GM18951 (cell line): Measurements from ENCODE around the gene TNFSF10.
"Not testable (repeated sequence)": the region's sequence is repeated elsewhere in the genome, so short reads cannot be mapped to it uniquely, and the experiment has no call there.

Experiments
- POLR2A ChIP-seq: IDR thresholded peaks from 4 replicates; pipeline ENCODE4 v1.6.1; 2011; ENCODE audit warnings: mild to moderate bottlenecking; ENCODE audit not compliant: insufficient read length, insufficient read depth; ENCODE audit errors: extremely low read depth
- in situ Hi-C: fragments of 300-500 bp; cut with MboI; formaldehyde crosslinking; loops from one replicate; pipeline ENCODE4 v1.12.0; 2022; ENCODE audit warnings: low sequenced_read_pairs, mixed read lengths, inconsistent platforms; ENCODE audit not compliant: unreplicated experiment

Gene TNFSF10

DNA sequence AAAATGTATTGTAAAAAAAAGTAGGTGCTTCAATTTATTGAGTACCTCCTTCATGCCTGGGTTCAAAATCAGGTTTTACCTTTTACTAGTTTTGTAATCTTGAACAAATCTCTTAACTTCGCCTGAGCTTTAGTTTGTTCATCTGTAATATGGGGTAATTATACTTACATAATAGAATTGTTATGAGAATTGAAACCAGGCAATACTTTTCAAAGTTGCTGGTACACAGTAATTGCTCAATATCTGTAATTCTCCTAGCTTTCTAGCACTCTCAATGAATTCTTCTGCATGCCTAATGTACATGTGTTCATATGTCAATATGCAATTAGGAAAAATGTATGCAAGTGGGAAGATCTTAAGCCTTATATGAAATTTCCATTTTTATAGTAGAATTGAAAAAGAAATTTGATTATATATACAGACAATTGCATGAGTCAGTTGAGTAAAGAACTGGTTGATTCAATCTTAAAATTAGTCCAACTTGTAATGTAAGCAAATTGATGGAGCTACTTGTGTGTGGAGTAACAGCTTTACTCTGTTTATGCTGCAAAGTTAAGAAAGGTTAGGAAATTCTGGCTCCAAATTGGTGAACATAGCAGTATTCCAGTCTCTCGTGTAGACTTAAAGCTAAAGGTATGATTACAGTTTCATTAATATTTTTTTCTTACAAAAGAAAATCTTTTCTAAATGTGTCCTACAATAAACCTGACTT is 4.1 kb downstream of the TNFSF10 start:
- TF ChIP-seq POLR2A: no peak

DNA sequence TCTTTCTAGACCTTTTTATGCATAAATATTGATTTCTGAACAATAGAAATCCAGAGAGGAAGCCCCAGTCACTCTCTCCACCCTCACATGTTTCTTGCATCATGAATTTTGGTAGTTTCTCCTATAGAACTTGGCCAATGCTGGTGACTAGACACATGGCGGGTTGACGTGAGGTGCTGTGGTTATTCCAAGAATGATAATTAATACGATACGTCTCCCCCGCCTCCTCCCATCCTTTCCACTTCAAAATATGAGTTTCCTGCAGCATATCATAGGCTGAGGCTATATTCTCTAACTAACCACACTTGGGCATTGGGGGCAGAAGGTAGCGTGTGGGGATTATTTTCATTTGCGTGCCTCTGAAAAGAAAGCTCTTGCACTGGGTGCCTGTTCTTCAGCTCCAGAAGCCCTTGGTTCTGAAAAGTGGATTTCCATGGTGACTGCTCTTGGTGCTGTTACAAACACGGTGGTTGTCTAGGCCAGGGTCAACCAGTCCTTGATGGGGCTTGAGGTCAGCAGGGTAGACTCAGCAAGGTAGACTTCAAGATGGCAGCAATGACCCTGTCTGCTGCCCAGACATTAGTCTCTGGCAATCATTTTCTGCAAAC is 5.3 kb downstream of the TNFSF10 start:
- no peak for TF ChIP-seq POLR2A
- in situ Hi-C loops: no loop called here

More for the DNA sequence above, 4.1 kb downstream of the TNFSF10 start:
- in situ Hi-C loops: no loop called here

DNA sequence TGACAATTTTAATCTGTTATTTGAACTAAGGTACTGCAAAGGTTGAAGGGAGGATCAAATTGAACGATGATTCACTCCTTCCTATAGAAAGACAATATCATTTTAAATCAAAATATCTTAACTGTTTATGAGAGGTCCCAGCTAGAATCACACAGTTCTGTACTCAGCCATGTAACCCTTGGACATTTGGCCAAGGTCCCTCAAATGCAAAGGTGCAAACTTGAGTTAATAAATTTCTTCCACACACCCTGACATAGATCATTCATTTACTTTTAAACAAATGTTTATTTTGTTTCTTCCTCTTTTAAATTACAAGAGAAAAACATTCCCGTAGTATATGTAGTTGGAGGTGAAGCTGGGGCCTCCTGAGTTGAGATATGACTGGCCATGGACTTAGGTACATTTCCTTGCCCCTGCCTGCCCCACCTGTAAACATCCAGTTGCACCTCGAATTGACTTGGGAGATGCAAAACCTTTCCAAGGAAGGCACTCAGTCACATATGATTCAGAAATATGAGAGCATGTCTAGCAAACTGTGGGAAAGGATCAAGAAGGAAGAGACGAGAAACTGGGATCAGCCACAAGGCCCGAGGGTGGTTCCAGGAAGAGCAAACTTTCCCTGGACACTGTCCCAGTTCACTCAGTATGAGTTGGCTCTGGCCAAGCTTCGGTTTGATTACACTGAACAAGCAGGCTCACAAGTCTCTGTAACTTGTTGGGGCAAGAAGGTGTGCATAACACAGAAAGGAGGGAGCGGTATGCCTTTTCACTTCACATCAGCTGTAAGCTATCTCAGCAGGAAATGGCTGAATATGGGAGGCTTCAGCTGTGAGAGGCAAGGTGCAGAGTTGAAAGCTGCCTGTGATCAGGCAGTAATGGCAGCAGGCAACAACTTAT is 6.7 kb downstream of the TNFSF10 start:
- in situ Hi-C loops: no loop called here
- TF ChIP-seq POLR2A: no peak

DNA sequence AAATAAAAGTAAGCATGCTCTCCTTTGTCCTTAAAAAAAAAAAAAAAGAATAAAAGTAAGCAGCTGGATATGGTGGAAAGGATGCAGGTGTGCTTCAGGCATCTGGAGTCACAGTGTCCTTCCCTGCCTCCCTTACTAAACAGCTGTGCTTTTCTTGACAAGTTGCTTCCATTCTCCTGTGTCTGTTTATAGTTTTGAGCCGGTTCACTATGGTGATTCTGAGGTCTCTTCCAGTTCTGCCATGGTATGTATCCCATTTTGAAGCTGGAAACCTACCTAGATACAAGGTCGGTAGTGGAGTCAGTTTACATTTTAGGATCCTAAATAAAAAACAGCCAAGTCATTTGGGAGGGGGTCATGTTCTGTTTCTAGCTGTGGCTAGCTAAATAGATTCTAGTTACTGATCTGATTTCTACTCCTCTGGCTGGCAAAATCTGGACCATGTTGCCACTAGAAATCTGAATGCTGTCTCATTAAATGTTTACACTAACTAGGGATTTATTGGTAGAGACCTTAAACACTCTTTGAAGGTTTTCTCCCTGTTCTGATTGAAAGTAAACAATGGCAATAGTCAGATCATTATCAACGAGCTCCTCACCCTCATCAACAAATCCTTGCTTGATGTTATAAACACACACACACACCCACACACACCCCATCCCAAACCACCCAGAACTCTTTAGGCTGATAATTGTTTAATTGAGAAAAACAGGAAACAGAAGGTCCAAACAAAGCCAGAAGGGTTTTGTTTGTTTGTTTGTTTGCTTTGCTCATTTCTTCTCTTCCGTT is 7.9 kb downstream of the TNFSF10 start:
- TF ChIP-seq POLR2A: no peak
- in situ Hi-C loops: no loop called here

DNA sequence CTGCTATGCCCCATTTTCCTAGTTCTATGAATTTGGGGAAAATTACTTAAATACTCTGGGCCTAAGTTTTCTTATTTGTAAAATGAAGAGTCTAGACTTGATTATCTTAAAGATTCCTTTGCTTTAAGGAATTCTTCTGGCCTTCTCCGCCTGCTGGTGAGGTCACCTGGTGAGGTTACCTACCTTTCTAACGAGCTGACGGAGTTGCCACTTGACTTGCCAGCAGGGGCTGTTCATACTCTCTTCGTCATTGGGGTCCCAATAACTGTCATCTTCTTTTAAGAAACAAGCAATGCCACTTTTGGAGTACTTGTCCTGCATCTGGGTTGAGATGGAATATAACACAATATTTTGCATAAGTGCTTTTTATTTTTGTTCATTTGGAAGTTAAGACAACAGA is 8.6 kb downstream of the TNFSF10 start:
- TF ChIP-seq POLR2A: no peak
- in situ Hi-C loops: no loop called here

DNA sequence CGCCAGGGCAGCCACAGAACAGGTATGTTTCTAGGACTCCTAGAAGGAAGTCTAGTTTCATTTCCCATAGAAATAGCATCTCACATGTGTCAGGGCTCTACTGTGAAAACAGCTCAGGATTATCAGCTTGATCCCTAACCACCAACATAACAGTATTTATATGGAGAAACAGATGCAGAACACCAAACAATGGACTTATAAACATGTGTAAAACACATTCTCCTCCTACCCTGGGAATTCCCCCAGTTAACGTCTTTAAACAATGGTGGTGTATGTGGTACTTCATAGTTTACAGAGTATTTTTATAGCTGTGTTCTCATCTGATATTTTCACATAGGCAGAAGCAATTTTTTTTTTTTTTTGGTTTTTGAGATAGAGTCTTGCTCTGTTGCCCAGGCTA is 9.7 kb downstream of the TNFSF10 start:
- no peak for TF ChIP-seq POLR2A
- in situ Hi-C loops: no loop called here

DNA sequence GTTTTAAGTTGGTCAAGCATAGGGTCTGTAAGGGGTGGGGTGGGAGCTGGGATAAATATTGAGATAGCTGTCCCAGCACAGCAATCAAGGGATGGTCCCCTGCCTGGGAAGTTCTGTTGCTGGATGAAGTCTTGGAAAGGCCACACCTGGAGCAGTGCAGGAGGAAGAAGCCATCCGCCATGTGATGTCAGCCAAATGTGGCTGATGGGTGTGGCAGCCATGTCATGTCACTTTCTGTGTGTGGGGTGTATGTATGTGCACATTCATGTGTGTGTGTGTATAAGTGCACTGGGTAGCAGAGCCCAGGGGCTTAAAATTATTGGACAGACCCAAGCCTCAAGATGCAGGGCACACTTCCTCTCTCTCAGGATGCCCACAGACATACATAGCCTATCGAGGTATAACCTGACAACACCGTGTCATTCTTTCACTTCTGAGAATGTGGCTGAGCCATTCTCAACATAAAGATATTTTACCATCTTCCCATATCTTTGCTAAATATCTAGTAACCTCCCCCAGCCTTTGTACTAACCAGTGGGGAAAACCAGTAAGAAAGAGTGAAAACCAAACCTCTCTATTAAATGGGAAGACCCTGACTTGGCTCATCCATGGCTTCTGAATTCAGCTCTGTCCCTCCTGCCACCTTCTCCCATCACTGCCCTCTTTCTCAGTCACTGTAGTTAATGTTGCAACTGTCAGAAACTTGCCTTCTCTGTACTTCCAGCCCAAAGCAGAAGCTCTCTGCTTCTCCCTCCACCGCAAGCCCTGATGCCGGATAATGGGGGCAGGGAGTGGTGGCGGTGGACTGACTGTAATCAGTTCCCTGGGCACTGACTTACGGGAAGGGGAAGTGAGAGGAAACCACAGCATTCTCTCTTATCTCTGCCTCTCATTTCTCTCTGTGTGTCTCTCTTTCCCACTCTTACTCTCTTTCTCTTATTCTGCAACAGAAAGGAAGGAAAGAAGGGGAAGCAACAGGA is 11.2 kb downstream of the TNFSF10 start:
- TF ChIP-seq POLR2A: no peak
- in situ Hi-C loops: no loop called here

DNA sequence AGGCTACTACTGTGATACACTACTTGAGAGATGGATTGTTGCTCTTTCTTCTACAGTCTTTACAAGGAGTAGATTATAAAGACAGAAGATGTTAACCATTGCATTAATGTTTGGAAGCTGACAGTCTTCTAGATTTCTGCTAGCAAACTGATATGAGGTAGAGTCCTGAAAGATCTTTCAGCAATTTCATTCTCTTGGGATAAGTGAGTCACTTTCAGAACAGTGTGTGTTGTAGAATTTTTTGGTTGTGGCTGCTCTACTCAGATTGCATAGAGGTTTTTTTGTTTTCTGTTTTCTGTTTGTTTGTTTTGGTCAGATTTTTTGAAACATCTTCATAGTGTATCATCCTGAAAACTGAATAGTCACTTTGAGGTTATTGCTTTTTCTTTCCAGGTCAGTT is 17.1 kb downstream of the TNFSF10 start:
- in situ Hi-C loops: no loop called here

DNA sequence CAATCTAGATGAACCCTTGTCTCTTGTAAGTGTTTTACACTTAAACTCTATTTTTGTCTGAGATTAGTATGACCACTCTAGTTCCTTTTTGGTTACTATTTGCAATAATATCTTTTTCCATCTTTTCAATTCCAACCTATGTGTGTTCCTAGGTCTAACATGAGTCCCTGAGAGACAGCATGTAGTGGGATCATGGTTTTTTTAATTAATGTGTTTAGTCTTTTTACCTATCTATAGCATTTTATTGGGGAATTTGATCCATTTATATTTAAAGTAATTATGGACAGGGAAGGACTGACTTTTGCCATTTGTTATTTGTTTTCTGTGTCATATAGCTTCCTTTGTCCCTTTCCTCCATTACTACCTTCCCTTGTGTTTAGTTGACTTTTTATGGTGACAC is 21.7 kb downstream of the TNFSF10 start:
- TF ChIP-seq POLR2A: no peak
- in situ Hi-C loops: loop anchor here (5.0 kb wide), 1 partner anchor 91 kb away; no protein-coding TSS in a partner anchor

More for the DNA sequence above, 17.1 kb downstream of the TNFSF10 start:
- TF ChIP-seq POLR2A: no peak

DNA sequence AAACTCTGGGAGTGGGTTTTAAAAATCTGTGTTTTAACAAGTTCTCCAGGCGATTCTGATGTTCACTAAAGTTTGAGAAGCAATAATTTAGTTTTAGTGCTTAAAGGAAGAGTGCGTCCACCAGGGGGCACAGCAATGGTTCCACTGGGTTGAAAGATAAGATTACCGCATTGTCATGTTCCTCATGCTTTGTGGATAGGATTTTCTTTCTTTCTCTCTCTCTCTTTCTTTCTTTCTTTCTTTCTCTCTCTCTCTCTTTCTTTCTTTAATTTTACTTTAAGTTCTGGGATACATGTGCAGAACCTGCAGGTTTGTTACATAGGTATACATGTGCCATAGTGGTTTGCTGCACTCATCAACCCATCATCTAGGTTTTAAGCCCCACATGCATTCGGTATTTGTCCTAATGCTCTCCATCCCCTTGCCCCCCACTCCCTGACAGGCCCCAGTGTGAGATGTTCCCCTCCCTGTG is 33.0 kb downstream of the TNFSF10 start:
- in situ Hi-C loops: not testable (repeated sequence)

DNA sequence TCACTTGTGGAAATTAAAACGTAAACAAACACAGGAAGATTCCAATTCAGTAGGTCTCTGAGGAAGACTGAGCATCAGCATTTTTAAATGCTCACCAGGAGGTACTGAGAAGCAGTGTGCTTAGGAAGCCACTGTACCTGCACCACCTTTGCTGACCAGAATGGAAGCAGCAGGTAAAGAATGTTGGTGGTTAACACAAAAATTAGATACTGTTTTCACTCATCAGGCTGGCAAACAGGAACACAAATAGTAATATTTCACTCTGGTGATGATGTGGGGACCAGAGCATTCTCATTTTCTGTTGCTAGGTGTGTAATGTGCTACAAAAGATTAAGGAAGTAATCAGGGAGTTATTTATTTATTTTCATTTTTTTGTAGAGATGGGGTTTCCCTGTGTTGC is 45.1 kb downstream of the TNFSF10 start:
- in situ Hi-C loops: no loop called here
- TF ChIP-seq POLR2A: no peak

DNA sequence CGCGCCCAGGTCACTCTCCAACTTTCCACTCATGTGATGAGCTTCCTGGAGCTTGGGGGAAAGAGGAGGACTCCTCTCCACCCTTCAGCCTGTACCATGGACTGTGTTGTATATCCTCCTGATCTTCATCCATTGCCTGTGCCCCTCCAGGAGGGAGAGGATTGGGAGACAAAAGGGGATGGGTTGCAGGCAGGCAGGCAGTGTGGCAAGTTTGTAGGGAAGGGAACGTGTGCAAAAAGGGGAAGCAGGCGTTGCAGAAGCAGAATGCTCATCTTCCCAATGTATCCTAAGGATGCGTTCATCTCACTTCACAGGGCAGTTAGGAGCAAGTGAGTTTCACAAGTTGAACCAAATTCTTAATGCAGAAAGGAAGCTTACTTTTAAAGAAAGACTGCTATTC is 46.9 kb downstream of the TNFSF10 start:
- TF ChIP-seq POLR2A: no peak
- in situ Hi-C loops: no loop called here
